OCI-LY7 (cell line): ENCODE measurements around the gene LRRC4B. TPM values are rescaled to one million over a fixed set of nuclear protein-coding genes. Genes with fewer than 3 reads are reported as not detected.

ENCODE experiments used
- BruUV-seq: library from RNA; stranded (reverse); fragments of 400-500 nt; replicated peaks from 2 replicates; lab custom pipeline; 2021; lab: Mats Ljungman, UMichigan
- CTCF ChIA-PET: fragments of 300-600 bp; sonication (Branson Sonifier 250); formaldehyde crosslinking; loops from one replicate; lab custom pipeline; 2022; ENCODE audit warnings: antibody characterized with exemption; ENCODE audit not compliant: unreplicated experiment; lab: Charles Lee
- POLR2A ChIA-PET: fragments of 300-600 bp; sonication (Branson Sonifier 250); formaldehyde crosslinking; loops from one replicate; lab custom pipeline; 2022; ENCODE audit warnings: antibody characterized with exemption; lab: Charles Lee
- DNase-seq: peaks from one replicate; pipeline ENCODE4 v3.0.0-alpha.2; 2015; ENCODE audit warnings: low spot score
- H2AFZ ChIP-seq: fragments of 200-600 bp; sonication (generic), shearing (Covaris generic); 2 replicates; pipeline ENCODE4 v1.6.1; 2014; ENCODE audit warnings: mild to moderate bottlenecking, antibody characterized with exemption, low read length, moderate library complexity
- H3K27ac ChIP-seq: fragments of 200-600 bp; sonication (generic); 2 replicates; pipeline ENCODE4 v1.5.1; 2014; ENCODE audit warnings: mixed run types, low read depth, mild to moderate bottlenecking, moderate library complexity, low read length, inconsistent platforms; ENCODE audit not compliant: poor library complexity, severe bottlenecking
- H3K36me3 ChIP-seq: fragments of 200-600 bp; sonication (generic); 2 replicates; pipeline ENCODE4 v1.6.1; 2014; ENCODE audit warnings: mild to moderate bottlenecking, antibody characterized with exemption, low read length, moderate library complexity, mixed read lengths; ENCODE audit not compliant: insufficient read depth
- H3K4me1 ChIP-seq: fragments of 200-600 bp; sonication (generic); 2 replicates; pipeline ENCODE4 v1.5.1; 2014; ENCODE audit warnings: mild to moderate bottlenecking, low read length; ENCODE audit not compliant: insufficient read depth, poor library complexity, severe bottlenecking
- H3K4me2 ChIP-seq: fragments of 200-600 bp; sonication (generic); 2 replicates; pipeline ENCODE4 v1.6.1; 2014; ENCODE audit warnings: mild to moderate bottlenecking, low read length
- H3K4me3 ChIP-seq: fragments of 200-600 bp; sonication (generic); 2 replicates; pipeline ENCODE4 v1.5.1; 2014; ENCODE audit warnings: mild to moderate bottlenecking, low read depth, low read length; ENCODE audit not compliant: poor library complexity, severe bottlenecking
- H3K79me2 ChIP-seq: fragments of 200-600 bp; sonication (generic); 2 replicates; pipeline ENCODE4 v1.6.1; 2016; ENCODE audit warnings: low read depth, mild to moderate bottlenecking, low read length, moderate library complexity, mixed read lengths; ENCODE audit not compliant: insufficient read depth
- H3K9me2 ChIP-seq: fragments of 200-600 bp; sonication (generic); 2 replicates; pipeline ENCODE4 v1.6.1; 2016; ENCODE audit warnings: mild to moderate bottlenecking, low read length, mixed read lengths; ENCODE audit not compliant: insufficient read depth
- H3K9me3 ChIP-seq: fragments of 200-600 bp; sonication (generic); 2 replicates; pipeline ENCODE4 v1.6.1; 2014; ENCODE audit warnings: mild to moderate bottlenecking, mixed run types, low read length, mixed read lengths
- H4K20me1 ChIP-seq: fragments of 200-600 bp; sonication (generic); 2 replicates; pipeline ENCODE4 v1.6.1; 2014; ENCODE audit warnings: mild to moderate bottlenecking, antibody characterized with exemption, low read length, moderate library complexity, mixed read lengths; ENCODE audit not compliant: insufficient read depth
- EZH2phosphoT487 ChIP-seq: fragments of 200-600 bp; sonication (generic); IDR thresholded peaks from 2 replicates; pipeline ENCODE4 v1.6.1; 2018; ENCODE audit warnings: low read depth, borderline replicate concordance, mild to moderate bottlenecking, mixed run types, antibody characterized with exemption, low read length, moderate library complexity, mixed read lengths
- intact Hi-C: fragments of 100-400 bp; cut with micrococcal nuclease; formaldehyde crosslinking; loops from one replicate; pipeline ENCODE4 v1.10.0; 2022; ENCODE audit not compliant: unreplicated experiment
- total RNA-seq, 2 experiments: library from RNA; depleted of rRNA in 1 of 2; stranded (reverse); fragments of >200 nt in 1 of 2; shearing (Covaris generic) in 1 of 2; gene quantifications; 2 replicates each; pipeline ENCODE4 v1.2.3, GENCODE V29; 2014 to 2022
- TF ChIP-seq, protein P1 (sequence below): fragments of 200-600 bp; sonication (generic); conservative IDR thresholded peaks from 2 replicates; pipeline ENCODE4 v1.5.1; 2014; ENCODE audit warnings: mild to moderate bottlenecking, antibody characterized with exemption, low read length, moderate library complexity, mixed read lengths

LRRC4B gene
- total RNA-seq, 2 experiments from 2014 or later: 0.29 TPM; not detected in 1

DNA sequence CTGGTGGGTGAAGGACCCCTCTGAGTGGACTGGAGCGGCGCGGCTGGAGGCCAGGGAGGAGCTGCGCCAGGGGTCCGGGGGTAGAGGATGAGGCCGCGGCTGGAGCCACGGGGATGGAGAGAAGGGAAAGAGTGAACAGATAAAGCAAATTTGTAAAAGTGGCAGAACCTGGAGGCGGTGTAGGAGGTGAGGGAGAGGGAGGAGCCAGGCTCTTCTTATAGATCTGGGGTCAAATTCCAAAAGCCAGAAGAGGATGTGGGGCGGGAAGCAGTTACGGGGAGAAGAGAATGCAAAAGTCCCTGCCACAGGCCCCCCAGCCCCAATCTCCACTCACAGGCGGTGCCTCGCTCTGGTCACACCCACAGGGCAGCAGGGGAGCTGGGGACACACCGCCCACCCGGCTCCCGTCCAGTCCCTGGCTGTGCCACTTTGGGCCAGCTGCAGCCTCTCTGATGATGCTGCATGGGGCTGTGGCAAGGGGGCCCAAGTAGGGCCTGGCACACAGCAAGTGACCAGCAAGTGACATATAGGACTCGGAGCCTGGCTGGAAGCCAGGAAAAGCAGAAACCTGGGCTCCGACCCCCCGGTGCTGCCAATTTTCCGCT, 11.1 kb downstream of the LRRC4B start:
- Histone ChIP-seq H3K4me3 (peak overlapping the region; percentile 69), H3K27ac (no peak overlapping the region), H3K9me2 (no peaks in the 10 kb centered on the region), H3K9me3 (no peaks in the 10 kb centered on the region), H3K4me1 (no peaks in the 10 kb centered on the region), H4K20me1 (no peaks in the 10 kb centered on the region), H3K79me2 (no peaks in the 10 kb centered on the region), H2AFZ (no peak overlapping the region), H3K4me2 (peak overlapping the region; percentile 88), H3K36me3 (no peaks in the 10 kb centered on the region)
- DNase-seq: no peak
- CTCF ChIA-PET: no interaction called here
- TF ChIP-seq, protein P1, sequence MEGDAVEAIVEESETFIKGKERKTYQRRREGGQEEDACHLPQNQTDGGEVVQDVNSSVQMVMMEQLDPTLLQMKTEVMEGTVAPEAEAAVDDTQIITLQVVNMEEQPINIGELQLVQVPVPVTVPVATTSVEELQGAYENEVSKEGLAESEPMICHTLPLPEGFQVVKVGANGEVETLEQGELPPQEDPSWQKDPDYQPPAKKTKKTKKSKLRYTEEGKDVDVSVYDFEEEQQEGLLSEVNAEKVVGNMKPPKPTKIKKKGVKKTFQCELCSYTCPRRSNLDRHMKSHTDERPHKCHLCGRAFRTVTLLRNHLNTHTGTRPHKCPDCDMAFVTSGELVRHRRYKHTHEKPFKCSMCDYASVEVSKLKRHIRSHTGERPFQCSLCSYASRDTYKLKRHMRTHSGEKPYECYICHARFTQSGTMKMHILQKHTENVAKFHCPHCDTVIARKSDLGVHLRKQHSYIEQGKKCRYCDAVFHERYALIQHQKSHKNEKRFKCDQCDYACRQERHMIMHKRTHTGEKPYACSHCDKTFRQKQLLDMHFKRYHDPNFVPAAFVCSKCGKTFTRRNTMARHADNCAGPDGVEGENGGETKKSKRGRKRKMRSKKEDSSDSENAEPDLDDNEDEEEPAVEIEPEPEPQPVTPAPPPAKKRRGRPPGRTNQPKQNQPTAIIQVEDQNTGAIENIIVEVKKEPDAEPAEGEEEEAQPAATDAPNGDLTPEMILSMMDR: no peak
- TF ChIP-seq EZH2phosphoT487: no peak
- intact Hi-C loops: loop anchor here (2.0 kb wide), 1 partner anchor 200 kb away; no protein-coding TSS in a partner anchor
- BruUV-seq: no TSS peak
- POLR2A ChIA-PET: no interaction called here

DNA sequence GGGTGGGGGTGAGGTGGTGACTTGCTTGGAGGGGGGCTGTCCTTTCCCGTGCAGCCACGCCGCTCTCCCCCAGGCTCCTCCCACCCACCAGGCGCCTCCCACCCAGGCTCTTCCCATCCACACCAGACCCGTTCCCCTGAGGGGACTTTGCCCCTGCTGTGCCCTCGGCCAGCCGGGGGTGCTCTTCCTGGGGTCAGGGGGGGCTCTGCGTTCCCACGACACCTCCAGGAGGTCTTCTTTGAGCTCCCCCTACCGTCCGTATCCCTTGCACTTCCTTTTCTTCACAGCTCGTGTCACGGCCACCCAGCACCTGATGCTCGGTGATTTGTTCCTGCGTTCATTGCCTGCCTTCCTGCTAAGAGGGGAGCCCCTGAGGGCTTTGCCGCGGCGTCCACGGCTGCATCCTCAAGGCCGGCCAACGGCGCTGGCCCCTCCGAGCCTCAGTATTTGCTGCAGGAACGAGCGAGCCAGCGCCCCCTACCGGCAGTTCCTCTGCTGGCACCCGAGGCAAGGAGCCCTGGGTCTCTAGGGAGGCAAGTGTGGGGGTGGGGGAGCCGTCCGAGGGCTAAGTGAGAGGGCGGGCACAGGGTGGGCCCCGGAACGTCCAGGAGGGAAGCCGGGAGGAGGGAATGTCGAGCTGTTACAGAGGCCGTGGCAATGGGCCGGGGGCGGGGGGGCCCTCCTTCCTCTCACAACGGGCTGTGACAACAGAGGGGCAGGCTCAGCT, 11.8 kb downstream of the LRRC4B start:
- Histone ChIP-seq H3K36me3 (no peaks in the 10 kb centered on the region), H4K20me1 (no peaks in the 10 kb centered on the region), H2AFZ (peak overlapping the region; percentile 93), H3K4me3 (peak overlapping the region; percentile 69), H3K4me1 (no peaks in the 10 kb centered on the region), H3K9me3 (no peaks in the 10 kb centered on the region), H3K79me2 (no peaks in the 10 kb centered on the region), H3K4me2 (peak overlapping the region; percentile 88), H3K9me2 (no peaks in the 10 kb centered on the region), H3K27ac (no peak overlapping the region)
- BruUV-seq: no TSS peak
- CTCF ChIA-PET: interaction anchor here (0.6 to 0.7 kb wide), 3 partner anchors 23 to 143 kb away, joined by 3 to 13 read pairs (median 3); no protein-coding TSS in a partner anchor
- TF ChIP-seq, protein P1: peak; percentile 100
- TF ChIP-seq EZH2phosphoT487: no peak
- peak; percentile 82 for DNase-seq
- POLR2A ChIA-PET: no interaction called here
- intact Hi-C loops: loop anchor here (2.0 kb wide), 1 partner anchor 200 kb away; no protein-coding TSS in a partner anchor
